Activated CD8-positive, alpha-beta memory T cell treated with anti-CD3 and anti-CD28 coated beads for 48 hours (primary cell): Measurements from ENCODE around the gene CDC42BPB.

Experiments
- DNase-seq, 3 experiments: peaks; one replicate each; pipeline ENCODE4 v3.0.0-alpha.2; 2020; ENCODE audit warnings: low read depth in 2 of 3, low spot score in 2 of 3

The CDC42BPB gene

GRCh38 chr14:102945346-102946130, 111.8 kb downstream of the CDC42BPB start:
- no peak for DNase-seq

- no peak for DNase-seq
These were observed 112.7 kb downstream of the CDC42BPB start for GRCh38 chr14:102944448-102945330.

- no peak for DNase-seq
These were observed 113.4 kb downstream of the CDC42BPB start for GRCh38 chr14:102943979-102944378.

GRCh38 chr14:102943454-102943853, 113.9 kb downstream of the CDC42BPB start:
- DNase-seq: no peak

- DNase-seq: no peak
These were observed 115.3 kb downstream of the CDC42BPB start for GRCh38 chr14:102942069-102942468.

GRCh38 chr14:102941419-102942011, 115.8 kb downstream of the CDC42BPB start:
- DNase-seq: no peak

- DNase-seq: no peak
These were observed 116.5 kb downstream of the CDC42BPB start for GRCh38 chr14:102940729-102941362.

- DNase-seq: no peak
These were observed 117.4 kb downstream of the CDC42BPB start for GRCh38 chr14:102939820-102940561.

- DNase-seq: no peak
These were observed 118.0 kb downstream of the CDC42BPB start for GRCh38 chr14:102939329-102939728.

GRCh38 chr14:102938191-102938590, 119.2 kb downstream of the CDC42BPB start:
- DNase-seq: no peak

GRCh38 chr14:102937331-102938175, 119.8 kb downstream of the CDC42BPB start:
- DNase-seq: no peak

GRCh38 chr14:102935756-102936155, 121.6 kb downstream of the CDC42BPB start:
- DNase-seq: no peak

- DNase-seq: no peak
These were observed 123.6 kb downstream of the CDC42BPB start for GRCh38 chr14:102933618-102934231.

GRCh38 chr14:102932484-102933248, 124.7 kb downstream of the CDC42BPB start:
- DNase-seq: no peak

- DNase-seq: no peak
These were observed 125.6 kb downstream of the CDC42BPB start for GRCh38 chr14:102931580-102932285.

- no peak for DNase-seq
These were observed 126.4 kb downstream of the CDC42BPB start for GRCh38 chr14:102930753-102931579.
